A673 (cell line): Measurements from ENCODE around the gene CNTN2.

Source experiments
- CTCF ChIP-seq: fragments of 300-800, 200-600 bp; sonication (generic); conservative IDR thresholded peaks from 2 replicates; pipeline ENCODE4 v1.5.1; 2017; ENCODE audit warnings: low read depth, mild to moderate bottlenecking, antibody characterized with exemption, low read length, moderate library complexity, mixed read lengths
- EZH2 ChIP-seq: fragments of 200-600 bp; sonication (generic); IDR thresholded peaks from 2 replicates; pipeline ENCODE4 v1.6.1; 2017; ENCODE audit warnings: borderline replicate concordance, low read depth, mild to moderate bottlenecking, mixed read lengths, antibody characterized with exemption, low read length; ENCODE audit not compliant: poor library complexity, severe bottlenecking

GRCh38 chr1:205108464-205108863, 65.5 kb downstream of the CNTN2 start:
- no peak for TF ChIP-seq CTCF
- TF ChIP-seq EZH2 = no peak
